ENCODE measurements around the gene KCNJ1.

- TF ChIP-seq CTCF (conservative IDR thresholded peaks at IDR 0.05 in 1 of 2, IDR thresholded peaks at IDR 0.05 in 1 of 2; ENCODE audit: low read depth in 1 of 2, low read length in 2 of 2) (no peak), EZH2 (IDR thresholded peaks at IDR 0.05; ENCODE audit: low read length, missing control alignments) (no peak)
Observed at GRCh38 chr11:128819198-128819597, 47.9 kb downstream of the KCNJ1 start.
